OCI-LY3 (cell line): ENCODE results near the gene ANGEL1.

Experiments used
- H2AFZ ChIP-seq: fragments of 200-600, 300-600 bp; shearing (Covaris generic); 2 replicates; pipeline ENCODE4 v1.6.0; 2014; ENCODE audit warnings: antibody characterized with exemption, low read depth, low read length
- H3K27ac ChIP-seq: fragments of 200-600, 300-600 bp; sonication (generic); 2 replicates; pipeline ENCODE4 v1.5.1; 2014; ENCODE audit warnings: mild to moderate bottlenecking, low read length, moderate library complexity, mixed read lengths
- H3K27me3 ChIP-seq: fragments of 200-600, 300-600 bp; sonication (generic); 2 replicates; pipeline ENCODE4 v1.6.1; 2014; ENCODE audit warnings: low read depth, low read length, mixed read lengths
- H3K36me3 ChIP-seq: fragments of 200-600, 300-600 bp; sonication (generic); replicated peaks from 2 replicates; pipeline ENCODE3; 2014; ENCODE audit warnings: low read depth, low read length, mixed read lengths
- H3K4me1 ChIP-seq: fragments of 300-600, 200-600 bp; sonication (generic); 2 replicates; pipeline ENCODE4 v1.6.1; 2014; ENCODE audit warnings: low read length, mixed read lengths
- H3K4me2 ChIP-seq: fragments of 200-600, 300-600 bp; sonication (generic); 2 replicates; pipeline ENCODE4 v1.6.1; 2014; ENCODE audit warnings: low read length, mixed read lengths
- H3K4me3 ChIP-seq: fragments of 300-600, 200-600 bp; sonication (generic); 2 replicates; pipeline ENCODE4 v1.5.1; 2014; ENCODE audit warnings: antibody characterized with exemption, mild to moderate bottlenecking, low read length, moderate library complexity
- H3K79me2 ChIP-seq: fragments of 300-600, 200-600 bp; shearing (Covaris generic); 2 replicates; pipeline ENCODE4 v1.6.1; 2014; ENCODE audit warnings: mild to moderate bottlenecking, low read length, mixed read lengths
- H3K9ac ChIP-seq: fragments of 300-600, 200-600 bp; shearing (Covaris generic); 2 replicates; pipeline ENCODE4 v1.6.0; 2014; ENCODE audit warnings: mild to moderate bottlenecking, low read length, moderate library complexity
- H3K9me3 ChIP-seq: fragments of 200-600, 300-600 bp; shearing (Covaris generic); 2 replicates; pipeline ENCODE4 v1.6.1; 2014; ENCODE audit warnings: low read length, mixed read lengths; ENCODE audit not compliant: insufficient read depth
- H4K20me1 ChIP-seq: fragments of 200-600, 300-600 bp; sonication (generic); 2 replicates; pipeline ENCODE4 v1.6.1; 2016; ENCODE audit warnings: low read length, mixed read lengths; ENCODE audit not compliant: insufficient read depth
- EZH2phosphoT487 ChIP-seq: fragments of 200-600 bp; shearing (Covaris generic); IDR thresholded peaks from 2 replicates; pipeline ENCODE4 v1.6.1; 2018; ENCODE audit warnings: antibody characterized with exemption, mixed run types, low read depth
- TF ChIP-seq, protein P1 (sequence below): fragments of 200-600, 300-600 bp; sonication (generic); IDR thresholded peaks from 2 replicates; pipeline ENCODE4 v1.5.1; 2014; ENCODE audit warnings: antibody characterized with exemption, low read length, low read depth

Gene ANGEL1

DNA sequence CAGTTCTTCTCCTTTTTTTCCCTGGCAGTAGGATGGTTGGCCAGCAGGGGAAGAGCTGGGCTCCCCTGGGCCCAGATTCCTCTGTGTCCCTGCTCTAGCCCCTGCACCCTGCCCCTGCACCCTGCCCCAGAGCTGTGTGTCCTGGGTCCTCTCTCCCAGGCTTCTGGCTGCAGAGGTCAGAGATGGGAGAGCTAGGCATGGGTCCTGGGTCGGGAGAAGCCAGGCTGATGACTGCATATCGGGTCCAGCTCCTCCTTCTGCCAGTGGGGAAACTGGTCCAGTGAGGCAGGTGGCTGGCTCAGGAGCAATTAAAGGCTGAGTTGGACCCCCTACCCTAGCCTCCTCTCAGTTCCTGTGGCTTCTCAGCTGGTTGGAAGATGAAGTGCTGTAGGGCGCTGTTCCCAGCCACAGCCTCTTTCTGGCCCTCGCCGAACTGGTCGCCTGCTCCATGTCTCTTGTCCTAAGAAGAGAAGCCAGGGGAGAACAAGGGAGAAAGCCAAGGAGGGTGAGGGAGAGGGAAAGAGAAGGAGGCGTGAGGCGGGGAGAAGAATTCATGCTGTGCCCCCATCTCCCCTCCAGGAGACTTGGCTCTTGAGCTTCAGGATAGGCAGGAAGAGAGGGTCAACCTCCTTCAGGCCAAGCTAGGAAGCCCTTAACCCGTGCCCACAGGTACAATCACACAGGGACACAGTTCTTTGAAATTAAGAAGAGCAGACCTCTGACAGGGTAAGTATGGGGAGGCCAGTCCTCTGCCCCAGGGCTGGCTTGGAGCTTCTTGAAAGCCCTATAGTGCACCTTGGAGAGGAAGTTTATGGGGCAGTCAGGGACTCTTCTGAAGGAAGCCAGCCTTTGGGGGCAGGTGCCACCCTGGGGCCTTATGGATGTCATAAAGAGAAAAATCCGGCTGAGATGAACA is 41.9 kb downstream of the ANGEL1 start:
- Histone ChIP-seq H3K9ac (no peak overlapping the region), H3K4me2 (no peak overlapping the region), H3K4me3 (no peak overlapping the region), H3K27ac (no peak overlapping the region), H3K79me2 (no peaks in the 10 kb centered on the region), H3K36me3 (no peaks in the 10 kb centered on the region), H4K20me1 (no peaks in the 10 kb centered on the region), H3K9me3 (no peaks in the 10 kb centered on the region), H2AFZ (no peak overlapping the region), H3K4me1 (peaks cover 31% of the 10 kb centered on the region), H3K27me3 (no peaks in the 10 kb centered on the region; the same call in 1 of the 2 replicates)
- TF ChIP-seq, protein P1, sequence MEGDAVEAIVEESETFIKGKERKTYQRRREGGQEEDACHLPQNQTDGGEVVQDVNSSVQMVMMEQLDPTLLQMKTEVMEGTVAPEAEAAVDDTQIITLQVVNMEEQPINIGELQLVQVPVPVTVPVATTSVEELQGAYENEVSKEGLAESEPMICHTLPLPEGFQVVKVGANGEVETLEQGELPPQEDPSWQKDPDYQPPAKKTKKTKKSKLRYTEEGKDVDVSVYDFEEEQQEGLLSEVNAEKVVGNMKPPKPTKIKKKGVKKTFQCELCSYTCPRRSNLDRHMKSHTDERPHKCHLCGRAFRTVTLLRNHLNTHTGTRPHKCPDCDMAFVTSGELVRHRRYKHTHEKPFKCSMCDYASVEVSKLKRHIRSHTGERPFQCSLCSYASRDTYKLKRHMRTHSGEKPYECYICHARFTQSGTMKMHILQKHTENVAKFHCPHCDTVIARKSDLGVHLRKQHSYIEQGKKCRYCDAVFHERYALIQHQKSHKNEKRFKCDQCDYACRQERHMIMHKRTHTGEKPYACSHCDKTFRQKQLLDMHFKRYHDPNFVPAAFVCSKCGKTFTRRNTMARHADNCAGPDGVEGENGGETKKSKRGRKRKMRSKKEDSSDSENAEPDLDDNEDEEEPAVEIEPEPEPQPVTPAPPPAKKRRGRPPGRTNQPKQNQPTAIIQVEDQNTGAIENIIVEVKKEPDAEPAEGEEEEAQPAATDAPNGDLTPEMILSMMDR = no peak
- TF ChIP-seq EZH2phosphoT487 = no peak

DNA sequence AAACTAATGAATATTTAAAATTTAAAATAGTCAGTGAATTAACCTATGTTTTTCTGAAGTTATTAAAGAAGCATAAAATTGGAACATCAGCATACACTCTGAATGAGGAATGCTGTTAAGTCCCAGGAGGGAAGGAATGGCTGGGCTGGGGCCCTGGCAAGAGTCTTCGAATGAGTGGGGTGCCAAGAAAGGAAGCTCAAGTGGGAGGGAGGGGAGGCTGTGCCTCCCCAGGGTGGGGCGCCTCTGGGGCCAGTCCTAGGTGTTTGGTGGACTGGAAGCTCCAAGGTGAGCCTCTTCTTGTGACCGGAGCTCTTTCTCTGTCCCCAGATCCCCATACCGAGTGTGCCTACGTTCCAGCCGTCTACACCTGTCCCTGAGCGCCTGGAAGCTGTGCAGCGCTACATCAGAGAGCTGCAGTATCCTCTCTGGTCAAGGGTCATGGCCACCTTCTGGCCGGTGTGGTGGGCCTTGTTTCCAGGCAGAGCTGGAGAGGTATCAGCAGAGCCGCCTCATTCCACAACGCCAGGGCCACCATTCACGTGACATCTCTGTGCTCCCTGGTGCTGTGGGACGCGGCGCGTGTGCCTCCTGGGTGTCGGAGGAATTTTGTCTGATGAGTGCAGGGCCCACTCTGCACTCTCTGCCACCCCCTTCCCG is 42.9 kb downstream of the ANGEL1 start:
- H3K27me3 ChIP-seq = no peaks in the 10 kb centered on the region; the same call in 1 of the 2 replicates
- H3K4me1 ChIP-seq = peaks cover 31% of the 10 kb centered on the region
- H3K4me2 ChIP-seq = no peak overlapping the region
- no peak overlapping the region for H3K27ac ChIP-seq
- no peak overlapping the region for H2AFZ ChIP-seq
- H3K79me2 ChIP-seq = no peaks in the 10 kb centered on the region
- no peak overlapping the region for H3K4me3 ChIP-seq
- H3K9ac ChIP-seq = no peak overlapping the region
- no peaks in the 10 kb centered on the region for H4K20me1 ChIP-seq
- no peaks in the 10 kb centered on the region for H3K9me3 ChIP-seq
- no peaks in the 10 kb centered on the region for H3K36me3 ChIP-seq
- TF ChIP-seq, protein P1 = no peak
- no peak for TF ChIP-seq EZH2phosphoT487

DNA sequence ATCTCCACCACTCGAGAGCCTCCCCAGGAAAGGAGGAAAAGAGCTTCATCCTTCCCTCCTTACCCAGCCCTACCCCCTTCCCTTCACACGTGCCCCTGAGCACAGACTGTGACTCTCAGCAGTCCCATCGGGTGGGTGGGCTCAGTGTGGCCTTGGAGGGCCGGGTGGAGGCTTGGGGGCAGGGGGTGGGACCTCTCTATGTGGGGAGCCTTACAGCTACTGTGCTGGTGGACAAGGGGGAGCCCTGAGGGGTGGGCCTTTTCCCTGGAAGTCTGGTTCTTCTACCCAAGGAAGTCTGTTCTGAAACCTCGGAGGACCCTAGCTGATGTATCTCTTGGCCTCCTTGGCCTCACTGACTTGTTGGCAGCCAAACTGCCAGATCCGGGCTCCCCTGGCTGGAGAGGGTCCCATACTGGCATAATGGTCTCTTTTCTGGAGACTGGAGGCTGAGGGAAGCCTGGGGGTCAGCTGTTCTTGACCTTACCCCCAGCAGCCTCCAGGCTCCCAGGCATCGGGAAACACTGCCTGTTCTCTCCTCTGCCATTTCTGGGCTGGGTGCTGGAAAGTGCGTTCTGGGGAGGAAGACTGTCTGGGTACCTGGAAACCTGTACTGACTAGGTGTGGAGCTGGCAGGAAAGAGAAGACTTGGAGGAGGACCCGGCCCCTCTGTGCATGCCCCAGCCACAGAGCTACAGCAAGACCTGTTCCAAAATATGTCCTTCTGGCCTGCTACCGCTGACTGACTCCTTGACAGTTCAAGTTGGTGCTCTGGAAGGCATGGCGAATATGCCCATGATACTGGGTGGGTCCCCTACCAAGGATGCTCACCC is 43.8 kb downstream of the ANGEL1 start:
- Histone ChIP-seq H3K36me3 (no peaks in the 10 kb centered on the region), H3K4me1 (peaks cover 31% of the 10 kb centered on the region), H3K9me3 (no peaks in the 10 kb centered on the region), H3K79me2 (no peaks in the 10 kb centered on the region), H2AFZ (peak overlapping the region; percentile 83; the same call in 1 of the 2 replicates), H3K4me2 (peak overlapping the region; percentile 59), H3K27ac (peak overlapping the region; percentile 43), H4K20me1 (no peaks in the 10 kb centered on the region), H3K4me3 (peak overlapping the region; percentile 35), H3K9ac (peak overlapping the region; percentile 27; the same call in 1 of the 2 replicates), H3K27me3 (no peaks in the 10 kb centered on the region; the same call in 1 of the 2 replicates)
- TF ChIP-seq, protein P1 = no peak
- TF ChIP-seq EZH2phosphoT487 = no peak
